ENCODE data around the gene FGGY.
"Not testable (repeated sequence)": the region's sequence is repeated elsewhere in the genome, so short reads cannot be mapped to it uniquely, and the experiment has no call there.

FGGY gene

GRCh38 chr1:59494145-59494833 lies 197.4 kb downstream of the FGGY start:
- FAIRE-seq, result no peak
- no peak for DNase-seq (ENCODE audit: insufficient read length, low spot score)
- TF ChIP-seq POLR2A (IDR thresholded peaks at IDR 0.05; ENCODE audit: low read depth, low read length), result no peak

- FAIRE-seq; DNase-seq (ENCODE audit: insufficient read length, low spot score): not testable (repeated sequence)
Measured at GRCh38 chr1:59496156-59496555, 199.3 kb downstream of the FGGY start.

- FAIRE-seq, result no peak
- TF ChIP-seq POLR2A (IDR thresholded peaks at IDR 0.05; ENCODE audit: low read depth, low read length), result no peak
Measured at GRCh38 chr1:59497616-59498015, 200.7 kb downstream of the FGGY start.

GRCh38 chr1:59498640-59499039 lies 201.7 kb downstream of the FGGY start:
- FAIRE-seq (no peak), DNase-seq (ENCODE audit: insufficient read length, low spot score) (no peak)
- no peak for TF ChIP-seq POLR2A (IDR thresholded peaks at IDR 0.05; ENCODE audit: low read depth, low read length)

More at GRCh38 chr1:59497616-59498015, 200.7 kb downstream of the FGGY start:
- DNase-seq (ENCODE audit: insufficient read length, low spot score), result no peak

- TF ChIP-seq POLR2A (IDR thresholded peaks at IDR 0.05; ENCODE audit: low read depth, low read length), result no peak
- DNase-seq (ENCODE audit: insufficient read length, low spot score), result no peak
- FAIRE-seq, result no peak
Measured at GRCh38 chr1:59499273-59499942, 202.5 kb downstream of the FGGY start.

GRCh38 chr1:59499943-59500569 lies 203.2 kb downstream of the FGGY start:
- DNase-seq (ENCODE audit: insufficient read length, low spot score), result no peak
- FAIRE-seq, result no peak
- TF ChIP-seq POLR2A (IDR thresholded peaks at IDR 0.05; ENCODE audit: low read depth, low read length), result no peak

- DNase-seq (ENCODE audit: insufficient read length, low spot score) (no peak), FAIRE-seq (no peak)
- TF ChIP-seq POLR2A (IDR thresholded peaks at IDR 0.05; ENCODE audit: low read depth, low read length), result no peak
Measured at GRCh38 chr1:59500950-59501742, 204.3 kb downstream of the FGGY start.

GRCh38 chr1:59502009-59502691 lies 205.3 kb downstream of the FGGY start:
- TF ChIP-seq POLR2A (IDR thresholded peaks at IDR 0.05; ENCODE audit: low read depth, low read length), result no peak
- DNase-seq (ENCODE audit: insufficient read length, low spot score) (no peak), FAIRE-seq (no peak)

- DNase-seq (ENCODE audit: insufficient read length, low spot score) (no peak), FAIRE-seq (no peak)
- no peak for TF ChIP-seq POLR2A (IDR thresholded peaks at IDR 0.05; ENCODE audit: low read depth, low read length)
Measured at GRCh38 chr1:59504276-59504675, 207.4 kb downstream of the FGGY start.

- no peak for TF ChIP-seq POLR2A (IDR thresholded peaks at IDR 0.05; ENCODE audit: low read depth, low read length)
- FAIRE-seq (no peak), DNase-seq (ENCODE audit: insufficient read length, low spot score) (no peak)
Measured at GRCh38 chr1:59505596-59506028, 208.7 kb downstream of the FGGY start.

- no peak for TF ChIP-seq POLR2A (IDR thresholded peaks at IDR 0.05; ENCODE audit: low read depth, low read length)
- FAIRE-seq (no peak), DNase-seq (ENCODE audit: insufficient read length, low spot score) (no peak)
Measured at GRCh38 chr1:59506952-59507351, 210.1 kb downstream of the FGGY start.

- FAIRE-seq, result no peak
- TF ChIP-seq POLR2A (IDR thresholded peaks at IDR 0.05; ENCODE audit: low read depth, low read length), result no peak
- no peak for DNase-seq (ENCODE audit: insufficient read length, low spot score)
Measured at GRCh38 chr1:59509341-59509875, 212.5 kb downstream of the FGGY start.

- no peak for DNase-seq (ENCODE audit: insufficient read length, low spot score)
- no peak for TF ChIP-seq POLR2A (IDR thresholded peaks at IDR 0.05; ENCODE audit: low read depth, low read length)
- no peak for FAIRE-seq
Measured at GRCh38 chr1:59510249-59510648, 213.4 kb downstream of the FGGY start.
